ENCODE results near the gene LHFPL6. TPM values are rescaled to one million over a fixed set of nuclear protein-coding genes. Genes with fewer than 3 reads are reported as not detected.

Gene LHFPL6
- total RNA-seq, 1 donor from 2014 or later = 31.4 TPM

GRCh38 chr13:39311619-39312018 is 291.4 kb downstream of the LHFPL6 start:
- no peaks in the 10 kb centered on the region for H4K20me1 ChIP-seq (ENCODE audit: insufficient read depth, low read length)
- peaks cover 6% of the 10 kb centered on the region for H3K4me1 Mint-ChIP-seq (ENCODE audit: low read depth, unreplicated experiment)
- no peaks in the 10 kb centered on the region for H3K9me3 ChIP-seq (ENCODE audit: insufficient read depth, low read depth, low read length)
- no peak overlapping the region for H3K27ac Mint-ChIP-seq (ENCODE audit: unreplicated experiment)
- no peaks in the 10 kb centered on the region for H3K9me3 Mint-ChIP-seq (ENCODE audit: unreplicated experiment)
- H2AFZ ChIP-seq (ENCODE audit: low read depth, low read length) = no peak overlapping the region
- H3K4me3 ChIP-seq (ENCODE audit: insufficient read depth, low read depth, low read length) = no peak overlapping the region
- no peak overlapping the region for H3K9ac ChIP-seq (ENCODE audit: low read length)
- peaks cover 2% of the 10 kb centered on the region for H3K27me3 Mint-ChIP-seq (ENCODE audit: low read depth, unreplicated experiment)
- H3K4me3 Mint-ChIP-seq (ENCODE audit: unreplicated experiment) = no peak overlapping the region
- H3K4me1 ChIP-seq (ENCODE audit: insufficient read depth, low read length) = peaks cover 4% of the 10 kb centered on the region
- H3K27ac ChIP-seq (ENCODE audit: low read depth, low read length) = no peak overlapping the region
- no peak overlapping the region for H3K4me2 ChIP-seq (ENCODE audit: low read length)
- DNase-seq (ENCODE audit: low read depth) = peak; percentile 29
- H3K36me3 ChIP-seq (ENCODE audit: insufficient read depth, low read length) = no peaks in the 10 kb centered on the region
- TF ChIP-seq EZH2 (IDR thresholded peaks at IDR 0.05; ENCODE audit: insufficient read depth, low read length) (no peak), CTCF (IDR thresholded peaks at IDR 0.05; ENCODE audit: insufficient read depth, low read depth, low read length) (no peak)
- H3K36me3 Mint-ChIP-seq (ENCODE audit: low read depth, unreplicated experiment) = no peaks in the 10 kb centered on the region
- H3K79me2 ChIP-seq (ENCODE audit: insufficient read depth, low read length) = no peaks in the 10 kb centered on the region
- no peaks in the 10 kb centered on the region for H3K27me3 ChIP-seq (ENCODE audit: insufficient read depth, low read length)
- FAIRE-seq = no peak

- H3K4me2 ChIP-seq (ENCODE audit: low read length) = no peak overlapping the region
Observed at GRCh38 chr13:39310961-39311360, 292.0 kb downstream of the LHFPL6 start.

More at GRCh38 chr13:39310961-39311360, 292.0 kb downstream of the LHFPL6 start:
- Histone ChIP-seq H3K36me3 (ENCODE audit: insufficient read depth, low read length) (no peaks in the 10 kb centered on the region), H3K27ac (ENCODE audit: low read depth, low read length) (no peak overlapping the region), H2AFZ (ENCODE audit: low read depth, low read length) (no peak overlapping the region), H3K27me3 (ENCODE audit: insufficient read depth, low read length) (no peaks in the 10 kb centered on the region), H3K79me2 (ENCODE audit: insufficient read depth, low read length) (no peaks in the 10 kb centered on the region), H3K4me1 (ENCODE audit: insufficient read depth, low read length) (peaks cover 4% of the 10 kb centered on the region), H4K20me1 (ENCODE audit: insufficient read depth, low read length) (no peaks in the 10 kb centered on the region), H3K4me3 (ENCODE audit: insufficient read depth, low read depth, low read length) (no peak overlapping the region), H3K9me3 (ENCODE audit: insufficient read depth, low read depth, low read length) (no peaks in the 10 kb centered on the region), H3K9ac (ENCODE audit: low read length) (no peak overlapping the region)
- H3K4me3 Mint-ChIP-seq (ENCODE audit: unreplicated experiment) = no peak overlapping the region
- FAIRE-seq = no peak
- DNase-seq (ENCODE audit: low read depth) = no peak
- H3K27me3 Mint-ChIP-seq (ENCODE audit: low read depth, unreplicated experiment) = peaks cover 3% of the 10 kb centered on the region
- TF ChIP-seq CTCF (IDR thresholded peaks at IDR 0.05; ENCODE audit: insufficient read depth, low read depth, low read length) = no peak
- no peak for TF ChIP-seq EZH2 (IDR thresholded peaks at IDR 0.05; ENCODE audit: insufficient read depth, low read length)
- H3K36me3 Mint-ChIP-seq (ENCODE audit: low read depth, unreplicated experiment) = no peaks in the 10 kb centered on the region
- no peaks in the 10 kb centered on the region for H3K9me3 Mint-ChIP-seq (ENCODE audit: unreplicated experiment)
- peaks cover 6% of the 10 kb centered on the region for H3K4me1 Mint-ChIP-seq (ENCODE audit: low read depth, unreplicated experiment)
- H3K27ac Mint-ChIP-seq (ENCODE audit: unreplicated experiment) = no peak overlapping the region

Measured in astrocyte (in vitro differentiated cells and primary cell).